Osteoblast (primary cell): Measurements from ENCODE around the gene PIK3R6. TPM values are rescaled to one million over a fixed set of nuclear protein-coding genes. Genes with fewer than 3 reads are reported as not detected.

Experiments
- DNase-seq: peaks from one replicate; pipeline ENCODE4 v3.0.0; 2011; ENCODE audit warnings: low spot score, mixed read lengths; ENCODE audit not compliant: insufficient read length; ENCODE audit errors: missing footprints
- H2AFZ ChIP-seq: 2 replicates; pipeline ENCODE4 v1.6.0; 2011; ENCODE audit warnings: mild to moderate bottlenecking, low read length
- H3K27ac ChIP-seq: 2 replicates; pipeline ENCODE4 v1.5.1; 2011; ENCODE audit warnings: mild to moderate bottlenecking, low read depth, low read length, moderate library complexity
- H3K27me3 ChIP-seq: 2 replicates; pipeline ENCODE4 v1.6.0; 2012; ENCODE audit warnings: mild to moderate bottlenecking, control low read depth, inconsistent platforms, low read length, moderate library complexity; ENCODE audit not compliant: insufficient read depth
- H3K36me3 ChIP-seq: 2 replicates; pipeline ENCODE4 v1.5.1; 2011; ENCODE audit warnings: mild to moderate bottlenecking, low read length, control low read depth, moderate library complexity; ENCODE audit not compliant: insufficient read depth
- H3K4me1 ChIP-seq: 2 replicates; pipeline ENCODE4 v1.5.1; 2011; ENCODE audit warnings: mild to moderate bottlenecking, low read length, control low read depth, moderate library complexity; ENCODE audit not compliant: insufficient read depth
- H3K4me2 ChIP-seq: 2 replicates; pipeline ENCODE4 v1.6.0; 2011; ENCODE audit warnings: mild to moderate bottlenecking, low read length; ENCODE audit not compliant: insufficient read depth
- H3K4me3 ChIP-seq: fragments of 200-600 bp; sonication (generic); 3 replicates; pipeline ENCODE4 v1.5.1; 2012; ENCODE audit warnings: mild to moderate bottlenecking, low read length, inconsistent platforms; ENCODE audit not compliant: insufficient read depth
- H3K79me2 ChIP-seq: 2 replicates; pipeline ENCODE4 v1.6.0; 2012; ENCODE audit warnings: mild to moderate bottlenecking, low read length, control low read depth, inconsistent platforms; ENCODE audit not compliant: insufficient read depth
- H3K9me3 ChIP-seq: 2 replicates; pipeline ENCODE4 v1.5.1; 2011; ENCODE audit warnings: low read depth, low read length, control low read depth
- H4K20me1 ChIP-seq: 2 replicates; pipeline ENCODE4 v1.6.0; 2012; ENCODE audit warnings: mild to moderate bottlenecking, low read length, control low read depth; ENCODE audit not compliant: insufficient read depth
- CTCF ChIP-seq: IDR thresholded peaks from 2 replicates; pipeline ENCODE4 v1.5.1; 2011; ENCODE audit warnings: mild to moderate bottlenecking, low read depth, low read length, moderate library complexity; ENCODE audit errors: extremely low read depth
- total RNA-seq: library from RNA; depleted of rRNA; stranded (reverse); fragments of >200 nt; gene quantifications from 2 replicates; pipeline ENCODE4 v1.2.3, GENCODE V29; 2012

Gene PIK3R6
- total RNA-seq, 1 donor, result not detected

GRCh38 chr17:8835631-8836364 lies 31.7 kb downstream of the PIK3R6 start:
- no peak overlapping the region for H3K4me2 ChIP-seq
- no peaks in the 10 kb centered on the region for H4K20me1 ChIP-seq

GRCh38 chr17:8835106-8835505 lies 32.4 kb downstream of the PIK3R6 start:
- Histone ChIP-seq H3K4me3 (no peak overlapping the region), H3K79me2 (no peaks in the 10 kb centered on the region), H3K27ac (no peak overlapping the region), H3K36me3 (no peaks in the 10 kb centered on the region), H4K20me1 (no peaks in the 10 kb centered on the region), H2AFZ (no peak overlapping the region), H3K9me3 (no peaks in the 10 kb centered on the region), H3K4me1 (no peaks in the 10 kb centered on the region), H3K27me3 (peaks cover 9% of the 10 kb centered on the region), H3K4me2 (no peak overlapping the region)
- DNase-seq, result peak; percentile 59
- no peak for TF ChIP-seq CTCF

More at GRCh38 chr17:8835631-8836364, 31.7 kb downstream of the PIK3R6 start:
- Histone ChIP-seq H3K4me3 (no peak overlapping the region), H2AFZ (no peak overlapping the region), H3K27ac (no peak overlapping the region), H3K79me2 (no peaks in the 10 kb centered on the region), H3K36me3 (no peaks in the 10 kb centered on the region), H3K4me1 (no peaks in the 10 kb centered on the region), H3K9me3 (no peaks in the 10 kb centered on the region), H3K27me3 (peaks cover 9% of the 10 kb centered on the region)
- DNase-seq, result no peak
- TF ChIP-seq CTCF, result no peak

GRCh38 chr17:8832711-8833352 lies 34.6 kb downstream of the PIK3R6 start:
- H3K4me3 ChIP-seq, result no peak overlapping the region
- H2AFZ ChIP-seq, result no peak overlapping the region
- no peaks in the 10 kb centered on the region for H3K36me3 ChIP-seq
- no peaks in the 10 kb centered on the region for H3K9me3 ChIP-seq
- no peaks in the 10 kb centered on the region for H3K4me1 ChIP-seq
- peaks cover 9% of the 10 kb centered on the region for H3K27me3 ChIP-seq
- no peaks in the 10 kb centered on the region for H4K20me1 ChIP-seq
- H3K4me2 ChIP-seq, result no peak overlapping the region
- DNase-seq, result peak; percentile 78
- peak; percentile 43 for TF ChIP-seq CTCF
- H3K27ac ChIP-seq, result no peak overlapping the region
- H3K79me2 ChIP-seq, result no peaks in the 10 kb centered on the region

GRCh38 chr17:8831234-8831849 lies 36.1 kb downstream of the PIK3R6 start:
- no peak for TF ChIP-seq CTCF
- H3K27me3 ChIP-seq, result peaks cover 8% of the 10 kb centered on the region
- no peaks in the 10 kb centered on the region for H3K79me2 ChIP-seq
- no peak overlapping the region for H3K4me3 ChIP-seq
- no peak overlapping the region for H3K4me2 ChIP-seq
- no peaks in the 10 kb centered on the region for H4K20me1 ChIP-seq
- H3K9me3 ChIP-seq, result no peaks in the 10 kb centered on the region
- H3K27ac ChIP-seq, result no peak overlapping the region
- DNase-seq, result no peak
- no peaks in the 10 kb centered on the region for H3K36me3 ChIP-seq
- H3K4me1 ChIP-seq, result no peaks in the 10 kb centered on the region
- no peak overlapping the region for H2AFZ ChIP-seq
